GM12878 (cell line): ENCODE results near the gene EDN2. TPM values are rescaled to one million over a fixed set of nuclear protein-coding genes. Genes with fewer than 3 reads are reported as not detected.

Source experiments
- BHLHE40 ChIP-seq, 2 experiments: fragments of 450-650 bp in 1 of 2; IDR thresholded peaks; 2 replicates each; pipeline ENCODE4 v1.6.1; 2011 to 2017; ENCODE audit warnings: low read depth in 2 of 2, borderline replicate concordance in 1 of 2, improper control_type of control experiment in 1 of 2, low read length in 1 of 2, mild to moderate bottlenecking in 1 of 2
- BMI1 ChIP-seq: fragments of 450-650 bp; IDR thresholded peaks from 2 replicates; pipeline ENCODE4 v1.6.1; 2016; ENCODE audit warnings: mild to moderate bottlenecking, moderate library complexity, borderline replicate concordance
- DPF2 ChIP-seq: fragments of 450-650 bp; IDR thresholded peaks from 2 replicates; pipeline ENCODE4 v1.6.1; 2017; ENCODE audit warnings: mild to moderate bottlenecking
- FOXM1 ChIP-seq: IDR thresholded peaks from 2 replicates; pipeline ENCODE4 v1.6.1; 2012; ENCODE audit warnings: low read depth, mild to moderate bottlenecking, inconsistent platforms, low read length, moderate library complexity
- KDM1A ChIP-seq: fragments of 200-600 bp; sonication (generic); IDR thresholded peaks from 2 replicates; pipeline ENCODE4 v1.6.1; 2016; ENCODE audit warnings: borderline replicate concordance
- POU2F2 ChIP-seq: IDR thresholded peaks from 3 replicates; pipeline ENCODE4 v1.6.1; 2011; ENCODE audit warnings: low read depth, mild to moderate bottlenecking, low read length, borderline replicate concordance
- RAD21 ChIP-seq: IDR thresholded peaks from 2 replicates; pipeline ENCODE4 v1.6.1; 2011; ENCODE audit warnings: mild to moderate bottlenecking, low read depth, low read length, moderate library complexity; ENCODE audit not compliant: insufficient read depth
- RCOR1 ChIP-seq: conservative IDR thresholded peaks from 2 replicates; pipeline ENCODE4 v1.6.1; 2012; ENCODE audit warnings: low read depth, low read length, improper control_type of control experiment
- RFX5 ChIP-seq: IDR thresholded peaks from 2 replicates; pipeline ENCODE4 v1.6.1; 2011; ENCODE audit warnings: low read depth, low read length, improper control_type of control experiment
- SMAD5 ChIP-seq: IDR thresholded peaks from 2 replicates; pipeline ENCODE4 v1.6.1; 2016; ENCODE audit warnings: antibody characterized with exemption, low read depth
- YY1 ChIP-seq: IDR thresholded peaks from 2 replicates; pipeline ENCODE4 v1.6.1; 2011; ENCODE audit warnings: low read depth, mild to moderate bottlenecking, low read length
- ZBED1 ChIP-seq: IDR thresholded peaks from 2 replicates; pipeline ENCODE4 v1.6.1; 2016; ENCODE audit warnings: borderline replicate concordance
- ZNF207 ChIP-seq: fragments of 450-650 bp; IDR thresholded peaks from 2 replicates; pipeline ENCODE4 v1.6.1; 2014; ENCODE audit warnings: antibody characterized with exemption, mild to moderate bottlenecking, borderline replicate concordance
- polyA plus RNA-seq, 11 experiments: library from polyadenylated mRNA; depleted of rRNA in 4 of 11; unstranded in 6 of 11; stranded (reverse) in 5 of 11; fragments of >200 nt; fragmentation: Nextera tagmentation in 4 of 11; fragmentation: Illumina TruSeq in 1 of 11; extraction: Ambion mirVana in 4 of 11; extraction: Trizol in 1 of 11; gene quantifications; 1 replicate in 1 of 11; 2 replicates in 10 of 11; pipeline versions ENCODE4 v1.2.1 to v1.2.3, GENCODE V29; 2011 to 2016; ENCODE audit warnings: inconsistent platforms in 2 of 11, missing spikeins in 2 of 11, low read depth in 1 of 11
- total RNA-seq, 4 experiments: library from RNA; depleted of rRNA in 3 of 4; stranded (reverse); fragments of >200 nt in 3 of 4; fragmentation: Illumina TruSeq in 1 of 4; extraction: Trizol in 1 of 4; gene quantifications; 2 replicates each; pipeline versions ENCODE4 v1.2.1 to v1.2.3, GENCODE V29; 2013 to 2021
- TF ChIP-seq, protein P1 (sequence below): IDR thresholded peaks from 2 replicates; pipeline ENCODE4 v1.6.1; 2011; ENCODE audit warnings: borderline replicate concordance, low read depth, mild to moderate bottlenecking, moderate library complexity, low read length; ENCODE audit not compliant: insufficient read depth, poor library complexity, severe bottlenecking
- TF ChIP-seq, protein P2 (sequence below): fragments of 450-650 bp; formaldehyde crosslinking; IDR thresholded peaks from 2 replicates; pipeline ENCODE4 v1.4.0; 2020; ENCODE audit warnings: mild to moderate bottlenecking, moderate library complexity
- TF ChIP-seq, protein P3 (sequence below): fragments of 450-650 bp; IDR thresholded peaks from 2 replicates; pipeline ENCODE4 v1.6.1; 2016; ENCODE audit warnings: mild to moderate bottlenecking
- TF ChIP-seq, protein P4 (sequence below), 3 experiments: IDR thresholded peaks in 2 of 3; conservative IDR thresholded peaks in 1 of 3; 2 replicates each; pipeline ENCODE4 v1.5.1; 2011; ENCODE audit warnings: low read depth in 3 of 3, low read length in 3 of 3, mild to moderate bottlenecking in 3 of 3, control low read depth in 2 of 3, moderate library complexity in 2 of 3, inconsistent platforms in 1 of 3, mixed read lengths in 1 of 3; ENCODE audit not compliant: control insufficient read depth in 2 of 3, insufficient read depth in 1 of 3; ENCODE audit errors: extremely low read depth in 1 of 3
- TF ChIP-seq, protein P5 (sequence below): fragments of 450-650 bp; IDR thresholded peaks from 2 replicates; pipeline ENCODE4 v1.6.1; 2016; ENCODE audit warnings: mild to moderate bottlenecking
- TF ChIP-seq, protein P6 (sequence below): IDR thresholded peaks from 2 replicates; pipeline ENCODE4 v1.6.1; 2011; ENCODE audit warnings: mild to moderate bottlenecking, low read depth, low read length, moderate library complexity; ENCODE audit not compliant: insufficient replicate concordance

EDN2 gene
- total and polyA plus RNA-seq, 10 of the 15 experiments (the other 5 are each of a cell fraction or from before 2014, with no cell fraction given): 0.11 to 1.5 (median 0.43) TPM; not detected in 1

DNA sequence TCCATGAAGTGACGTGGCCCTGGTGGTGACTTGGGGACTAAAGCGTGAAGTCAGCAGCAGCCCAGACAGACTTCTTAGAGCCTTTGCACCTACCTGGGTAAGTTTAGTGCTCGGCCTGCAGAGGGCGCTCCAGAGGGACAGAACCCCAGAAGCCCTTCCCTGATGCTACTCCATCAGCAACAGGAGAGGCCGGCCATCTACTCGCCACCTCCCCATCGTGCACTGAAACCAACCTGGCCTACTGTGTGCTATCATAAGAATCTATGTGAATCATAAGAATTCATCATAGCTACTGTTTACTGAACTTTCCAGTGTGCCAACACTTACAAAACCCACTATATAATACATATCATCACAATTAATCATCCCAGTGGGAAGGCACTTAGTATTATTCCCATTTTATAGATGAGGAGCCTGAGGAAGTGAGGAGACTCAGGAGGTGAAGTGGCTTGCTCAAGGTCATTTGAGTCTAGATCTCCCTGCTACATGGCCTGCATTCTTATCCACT is 7.9 kb upstream of the EDN2 start (continued):
- TF ChIP-seq BHLHE40 (IDR thresholded peaks at IDR 0.05; ENCODE audit: borderline replicate concordance in 1 of 2, low read depth in 2 of 2, low read length in 1 of 2) (no peak), FOXM1 (peak; percentile 24; the same call in 1 of the 2 replicates), SMAD5 (no peak), ZBED1 (no peak), RFX5 (no peak), RCOR1 (no peak), ZNF207 (no peak), RAD21 (0 out of 2 replicates have a peak, but pooled peaks have one; percentile 7), KDM1A (no peak), POU2F2 (no peak), BMI1 (no peak), YY1 (0 out of 2 replicates have a peak, but pooled peaks have one; percentile 27), DPF2 (0 out of 2 replicates have a peak, but pooled peaks have one; percentile 30)
- TF ChIP-seq, protein P1, sequence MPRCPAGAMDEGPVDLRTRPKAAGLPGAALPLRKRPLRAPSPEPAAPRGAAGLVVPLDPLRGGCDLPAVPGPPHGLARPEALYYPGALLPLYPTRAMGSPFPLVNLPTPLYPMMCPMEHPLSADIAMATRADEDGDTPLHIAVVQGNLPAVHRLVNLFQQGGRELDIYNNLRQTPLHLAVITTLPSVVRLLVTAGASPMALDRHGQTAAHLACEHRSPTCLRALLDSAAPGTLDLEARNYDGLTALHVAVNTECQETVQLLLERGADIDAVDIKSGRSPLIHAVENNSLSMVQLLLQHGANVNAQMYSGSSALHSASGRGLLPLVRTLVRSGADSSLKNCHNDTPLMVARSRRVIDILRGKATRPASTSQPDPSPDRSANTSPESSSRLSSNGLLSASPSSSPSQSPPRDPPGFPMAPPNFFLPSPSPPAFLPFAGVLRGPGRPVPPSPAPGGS: no peak
- TF ChIP-seq, protein P2, sequence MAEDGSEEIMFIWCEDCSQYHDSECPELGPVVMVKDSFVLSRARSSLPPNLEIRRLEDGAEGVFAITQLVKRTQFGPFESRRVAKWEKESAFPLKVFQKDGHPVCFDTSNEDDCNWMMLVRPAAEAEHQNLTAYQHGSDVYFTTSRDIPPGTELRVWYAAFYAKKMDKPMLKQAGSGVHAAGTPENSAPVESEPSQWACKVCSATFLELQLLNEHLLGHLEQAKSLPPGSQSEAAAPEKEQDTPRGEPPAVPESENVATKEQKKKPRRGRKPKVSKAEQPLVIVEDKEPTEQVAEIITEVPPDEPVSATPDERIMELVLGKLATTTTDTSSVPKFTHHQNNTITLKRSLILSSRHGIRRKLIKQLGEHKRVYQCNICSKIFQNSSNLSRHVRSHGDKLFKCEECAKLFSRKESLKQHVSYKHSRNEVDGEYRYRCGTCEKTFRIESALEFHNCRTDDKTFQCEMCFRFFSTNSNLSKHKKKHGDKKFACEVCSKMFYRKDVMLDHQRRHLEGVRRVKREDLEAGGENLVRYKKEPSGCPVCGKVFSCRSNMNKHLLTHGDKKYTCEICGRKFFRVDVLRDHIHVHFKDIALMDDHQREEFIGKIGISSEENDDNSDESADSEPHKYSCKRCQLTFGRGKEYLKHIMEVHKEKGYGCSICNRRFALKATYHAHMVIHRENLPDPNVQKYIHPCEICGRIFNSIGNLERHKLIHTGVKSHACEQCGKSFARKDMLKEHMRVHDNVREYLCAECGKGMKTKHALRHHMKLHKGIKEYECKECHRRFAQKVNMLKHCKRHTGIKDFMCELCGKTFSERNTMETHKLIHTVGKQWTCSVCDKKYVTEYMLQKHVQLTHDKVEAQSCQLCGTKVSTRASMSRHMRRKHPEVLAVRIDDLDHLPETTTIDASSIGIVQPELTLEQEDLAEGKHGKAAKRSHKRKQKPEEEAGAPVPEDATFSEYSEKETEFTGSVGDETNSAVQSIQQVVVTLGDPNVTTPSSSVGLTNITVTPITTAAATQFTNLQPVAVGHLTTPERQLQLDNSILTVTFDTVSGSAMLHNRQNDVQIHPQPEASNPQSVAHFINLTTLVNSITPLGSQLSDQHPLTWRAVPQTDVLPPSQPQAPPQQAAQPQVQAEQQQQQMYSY (CRISPR knock-in tag): no peak
- TF ChIP-seq, protein P3, sequence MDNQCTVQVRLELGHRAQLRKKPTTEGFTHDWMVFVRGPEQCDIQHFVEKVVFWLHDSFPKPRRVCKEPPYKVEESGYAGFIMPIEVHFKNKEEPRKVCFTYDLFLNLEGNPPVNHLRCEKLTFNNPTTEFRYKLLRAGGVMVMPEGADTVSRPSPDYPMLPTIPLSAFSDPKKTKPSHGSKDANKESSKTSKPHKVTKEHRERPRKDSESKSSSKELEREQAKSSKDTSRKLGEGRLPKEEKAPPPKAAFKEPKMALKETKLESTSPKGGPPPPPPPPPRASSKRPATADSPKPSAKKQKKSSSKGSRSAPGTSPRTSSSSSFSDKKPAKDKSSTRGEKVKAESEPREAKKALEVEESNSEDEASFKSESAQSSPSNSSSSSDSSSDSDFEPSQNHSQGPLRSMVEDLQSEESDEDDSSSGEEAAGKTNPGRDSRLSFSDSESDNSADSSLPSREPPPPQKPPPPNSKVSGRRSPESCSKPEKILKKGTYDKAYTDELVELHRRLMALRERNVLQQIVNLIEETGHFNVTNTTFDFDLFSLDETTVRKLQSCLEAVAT: no peak
- TF ChIP-seq, protein P4, sequence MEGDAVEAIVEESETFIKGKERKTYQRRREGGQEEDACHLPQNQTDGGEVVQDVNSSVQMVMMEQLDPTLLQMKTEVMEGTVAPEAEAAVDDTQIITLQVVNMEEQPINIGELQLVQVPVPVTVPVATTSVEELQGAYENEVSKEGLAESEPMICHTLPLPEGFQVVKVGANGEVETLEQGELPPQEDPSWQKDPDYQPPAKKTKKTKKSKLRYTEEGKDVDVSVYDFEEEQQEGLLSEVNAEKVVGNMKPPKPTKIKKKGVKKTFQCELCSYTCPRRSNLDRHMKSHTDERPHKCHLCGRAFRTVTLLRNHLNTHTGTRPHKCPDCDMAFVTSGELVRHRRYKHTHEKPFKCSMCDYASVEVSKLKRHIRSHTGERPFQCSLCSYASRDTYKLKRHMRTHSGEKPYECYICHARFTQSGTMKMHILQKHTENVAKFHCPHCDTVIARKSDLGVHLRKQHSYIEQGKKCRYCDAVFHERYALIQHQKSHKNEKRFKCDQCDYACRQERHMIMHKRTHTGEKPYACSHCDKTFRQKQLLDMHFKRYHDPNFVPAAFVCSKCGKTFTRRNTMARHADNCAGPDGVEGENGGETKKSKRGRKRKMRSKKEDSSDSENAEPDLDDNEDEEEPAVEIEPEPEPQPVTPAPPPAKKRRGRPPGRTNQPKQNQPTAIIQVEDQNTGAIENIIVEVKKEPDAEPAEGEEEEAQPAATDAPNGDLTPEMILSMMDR (IDR thresholded peaks at IDR 0.05 in 2 of 3, conservative IDR thresholded peaks at IDR 0.05 in 1 of 3; ENCODE audit: control insufficient read depth in 2 of 3, extremely low read depth in 1 of 3, insufficient read depth in 1 of 3, low read depth in 3 of 3, low read length in 3 of 3): peak; percentile 43 to 71 (median 68)
- TF ChIP-seq, protein P5, sequence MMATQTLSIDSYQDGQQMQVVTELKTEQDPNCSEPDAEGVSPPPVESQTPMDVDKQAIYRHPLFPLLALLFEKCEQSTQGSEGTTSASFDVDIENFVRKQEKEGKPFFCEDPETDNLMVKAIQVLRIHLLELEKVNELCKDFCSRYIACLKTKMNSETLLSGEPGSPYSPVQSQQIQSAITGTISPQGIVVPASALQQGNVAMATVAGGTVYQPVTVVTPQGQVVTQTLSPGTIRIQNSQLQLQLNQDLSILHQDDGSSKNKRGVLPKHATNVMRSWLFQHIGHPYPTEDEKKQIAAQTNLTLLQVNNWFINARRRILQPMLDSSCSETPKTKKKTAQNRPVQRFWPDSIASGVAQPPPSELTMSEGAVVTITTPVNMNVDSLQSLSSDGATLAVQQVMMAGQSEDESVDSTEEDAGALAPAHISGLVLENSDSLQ: no peak
- TF ChIP-seq, protein P6, sequence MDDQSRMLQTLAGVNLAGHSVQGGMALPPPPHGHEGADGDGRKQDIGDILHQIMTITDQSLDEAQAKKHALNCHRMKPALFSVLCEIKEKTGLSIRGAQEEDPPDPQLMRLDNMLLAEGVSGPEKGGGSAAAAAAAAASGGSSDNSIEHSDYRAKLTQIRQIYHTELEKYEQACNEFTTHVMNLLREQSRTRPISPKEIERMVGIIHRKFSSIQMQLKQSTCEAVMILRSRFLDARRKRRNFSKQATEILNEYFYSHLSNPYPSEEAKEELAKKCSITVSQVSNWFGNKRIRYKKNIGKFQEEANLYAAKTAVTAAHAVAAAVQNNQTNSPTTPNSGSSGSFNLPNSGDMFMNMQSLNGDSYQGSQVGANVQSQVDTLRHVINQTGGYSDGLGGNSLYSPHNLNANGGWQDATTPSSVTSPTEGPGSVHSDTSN: no peak
